Transverse colon (tissue), 4 donors: ENCODE data around the gene TNC. TPM values are rescaled to one million over a fixed set of nuclear protein-coding genes. Genes with fewer than 3 reads are reported as not detected.
A peak's percentile ranks its signal among the peaks of the same experiment; 100 is the strongest.

ENCODE experiments used
- DNase-seq: peaks from one replicate; pipeline ENCODE4 v3.0.0-alpha.2; 2019
- H3K27ac ChIP-seq, 4 donors: fragments of 200-600 bp; sonication (generic); 2 replicates each; pipeline ENCODE4 v1.5.1; 2016 to 2018; ENCODE audit warnings: inconsistent platforms in 4 of 4
- H3K27me3 ChIP-seq: fragments of 200-600 bp; sonication (generic); 2 replicates; pipeline ENCODE4 v1.5.1; 2017; ENCODE audit warnings: inconsistent platforms
- H3K36me3 ChIP-seq, 4 donors: fragments of 200-600 bp; sonication (generic); 2 replicates each; pipeline ENCODE4 v1.5.1; 2017 to 2019; ENCODE audit warnings: inconsistent platforms in 4 of 4
- H3K4me1 ChIP-seq, 4 donors: fragments of 200-600 bp; sonication (generic); 2 replicates each; pipeline ENCODE4 v1.5.1; 2017 to 2020; ENCODE audit warnings: inconsistent platforms in 4 of 4
- H3K4me3 ChIP-seq, 4 donors: fragments of 200-600 bp; sonication (generic); 1 replicate in 1 of 4; 2 replicates in 3 of 4; pipeline versions ENCODE4 v1.5.1 to v1.6.1; 2017 to 2019; ENCODE audit warnings: inconsistent platforms in 4 of 4
- H3K9me3 ChIP-seq, 2 donors: fragments of 200-600 bp; sonication (generic); 2 replicates each; pipeline ENCODE4 v1.5.1; 2017 to 2019; ENCODE audit warnings: inconsistent platforms in 2 of 2
- CTCF ChIP-seq, 5 experiments: fragments of 200-600 bp in 3 of 5; fragments of 450-650 bp in 2 of 5; sonication (generic) in 3 of 5; IDR thresholded peaks; 1 replicate in 2 of 5; 2 replicates in 3 of 5; pipeline ENCODE4 v1.5.1; 2016 to 2017; ENCODE audit warnings: antibody characterized with exemption in 5 of 5, inconsistent platforms in 3 of 5, mild to moderate bottlenecking in 2 of 5, moderate library complexity in 1 of 5
- EP300 ChIP-seq: sonication (generic); formaldehyde crosslinking; IDR thresholded peaks from one replicate; pipeline ENCODE4 v1.6.1; 2017; ENCODE audit warnings: antibody characterized with exemption, low read depth
- POLR2A ChIP-seq: fragments of 450-650 bp; IDR thresholded peaks from one replicate; pipeline ENCODE4 v1.6.1; 2016; ENCODE audit warnings: antibody characterized with exemption, mild to moderate bottlenecking, moderate library complexity
- POLR2AphosphoS5 ChIP-seq, 3 donors: sonication (generic); formaldehyde crosslinking; IDR thresholded peaks; one replicate each; pipeline ENCODE4 v1.6.1; 2016; ENCODE audit warnings: antibody characterized with exemption in 3 of 3
- WGBS, 2 donors: methylation state at CpG; one replicate each; pipeline ENCODE4 v1.1.5; 2018; ENCODE audit warnings: low coverage in 1 of 2; 5-methylcytosine and 5-hydroxymethylcytosine counted together
- in situ Hi-C, 4 donors: fragments of 200-750 bp; cut with MboI; loops; one replicate each; pipeline versions ENCODE4 v1.15.0 to v1.15.1; 2017; ENCODE audit warnings: low sequenced_read_pairs in 3 of 4, low pct_ligation_motif_present in 1 of 4, low pct_unique_long_range_greater_than_20kb in 1 of 4
- intact Hi-C: fragments of 100-400 bp; cut with DNase I; formaldehyde crosslinking; loops from one replicate; pipeline ENCODE4 v1.15.1; 2023; ENCODE audit warnings: low total_unique reads
- total RNA-seq, 4 donors: library from RNA; depleted of rRNA; stranded (reverse); fragments of >200 nt; gene quantifications; one replicate each; pipeline ENCODE4 v1.1.0, GENCODE V29; 2016

TNC gene
- total RNA-seq, 4 donors from 2014 or later: 29.4 to 316 (median 61.9) TPM

GRCh38 chr9:115106001-115106400, 12.0 kb downstream of the TNC start:
- H3K27me3 ChIP-seq: no peaks in the 10 kb centered on the region
- no peak overlapping the region for H3K4me3 ChIP-seq
- peak overlapping the region; percentile 54 to 83 (median 64) for H3K27ac ChIP-seq
- H3K9me3 ChIP-seq: no peaks in the 10 kb centered on the region
- DNase-seq: no peak
- 22 to 72% methylated on average over 1 of the region's 1 CpG for WGBS, 2 donors
- H3K4me1 ChIP-seq: peaks cover 0 to 23% (median 0%) of the 10 kb centered on the region in 4 donors
- intact Hi-C loops: no loop called here
- no peak for TF ChIP-seq CTCF (IDR thresholded peaks at IDR 0.05)
- peak in 1 of 3 donors; percentile 37 for TF ChIP-seq POLR2AphosphoS5 (IDR thresholded peaks at IDR 0.05)
- H3K36me3 ChIP-seq: no peaks in the 10 kb centered on the region
- in situ Hi-C loops: no loop called here

GRCh38 chr9:115104908-115105307, 13.0 kb downstream of the TNC start:
- Histone ChIP-seq H3K27ac (peak overlapping the region in 3 of 4 donors; percentile 55 to 83 (median 73)), H3K9me3 (no peaks in the 10 kb centered on the region), H3K4me1 (peaks cover 0 to 23% (median 0%) of the 10 kb centered on the region in 4 donors), H3K27me3 (no peaks in the 10 kb centered on the region), H3K36me3 (no peaks in the 10 kb centered on the region), H3K4me3 (no peak overlapping the region)
- no peak for DNase-seq
- intact Hi-C loops (no loop called here), in situ Hi-C loops (no loop called here)
- peak in 1 of 3 donors; percentile 30 for TF ChIP-seq POLR2AphosphoS5 (IDR thresholded peaks at IDR 0.05)
- no peak for TF ChIP-seq EP300
- 61 to 67% methylated on average over 4 of the region's 4 CpGs for whole genome bisulfite sequencing, 2 donors

GRCh38 chr9:115103746-115104477, 14.0 kb downstream of the TNC start:
- no peaks in the 10 kb centered on the region for H3K9me3 ChIP-seq
- peak overlapping the region; percentile 25 to 83 (median 64) for H3K27ac ChIP-seq
- H3K4me1 ChIP-seq: peaks cover 0 to 30% (median 0%) of the 10 kb centered on the region in 4 donors
- TF ChIP-seq POLR2A (no peak), POLR2AphosphoS5 (IDR thresholded peaks at IDR 0.05) (no peak), CTCF (IDR thresholded peaks at IDR 0.05) (no peak), EP300 (no peak)
- DNase-seq: no peak
- in situ Hi-C loops: no loop called here
- 75 to 83% methylated on average over 3 of the region's 3 CpGs for WGBS, 2 donors
- H3K4me3 ChIP-seq: no peak overlapping the region
- H3K36me3 ChIP-seq: no peaks in the 10 kb centered on the region
- H3K27me3 ChIP-seq: no peaks in the 10 kb centered on the region
- intact Hi-C loops: no loop called here

- no peaks in the 10 kb centered on the region for H3K27me3 ChIP-seq
- intact Hi-C loops (no loop called here), in situ Hi-C loops (no loop called here)
- H3K4me3 ChIP-seq: no peak overlapping the region
- WGBS, 2 donors: 33 to 67% methylated on average over 1 of the region's 1 CpG
- no peak for DNase-seq
- peaks cover 0 to 14% (median 0%) of the 10 kb centered on the region in 4 donors for H3K4me1 ChIP-seq
- TF ChIP-seq POLR2A (no peak), CTCF (IDR thresholded peaks at IDR 0.05) (no peak), EP300 (no peak), POLR2AphosphoS5 (IDR thresholded peaks at IDR 0.05) (no peak)
- peak overlapping the region; percentile 46 to 76 (median 69) for H3K27ac ChIP-seq
- H3K9me3 ChIP-seq: no peaks in the 10 kb centered on the region
- H3K36me3 ChIP-seq: no peaks in the 10 kb centered on the region
Observed at GRCh38 chr9:115099901-115100300, 18.1 kb downstream of the TNC start.
